Measurements from ENCODE around the gene ECEL1. TPM values are rescaled to one million over a fixed set of nuclear protein-coding genes. Genes with fewer than 3 reads are reported as not detected.
A peak's percentile ranks its signal among the peaks of the same experiment; 100 is the strongest.

The ECEL1 gene
- total and polyA plus RNA-seq, 3 experiments from 2014 or later = not detected

DNA sequence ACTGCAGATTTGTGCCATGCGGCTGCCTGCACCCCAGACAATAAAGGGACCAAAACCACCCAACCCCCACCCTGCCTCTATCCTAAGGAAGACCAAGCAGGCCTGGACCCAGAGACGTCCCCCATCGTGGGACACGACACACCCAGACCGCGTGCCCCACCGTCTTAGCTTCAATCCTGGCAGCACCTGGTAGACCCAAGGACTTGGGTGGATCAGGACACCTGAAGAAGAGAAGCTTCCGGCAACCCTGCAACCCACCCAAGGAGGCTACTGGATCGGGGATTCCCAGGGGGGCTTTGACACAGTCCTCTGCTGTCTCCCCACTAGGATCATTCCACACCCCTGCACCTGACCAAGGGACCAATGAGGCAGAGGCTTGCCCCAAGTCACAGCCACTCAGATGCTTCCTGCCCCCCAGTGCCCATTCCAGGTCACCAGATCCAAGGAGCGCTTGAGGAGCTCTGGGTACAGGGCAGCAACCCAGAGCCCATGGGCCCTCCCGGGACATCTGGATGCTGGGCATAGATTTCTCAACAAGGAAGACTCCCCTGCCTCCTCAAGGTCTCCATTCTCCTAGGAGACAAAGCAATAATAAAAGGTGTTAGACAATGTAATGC lies 28.1 kb downstream of the ECEL1 start:
- Mint-ChIP-seq H3K4me1 (no peaks in the 10 kb centered on the region), H3K36me3 (no peaks in the 10 kb centered on the region), H3K27ac (no peak overlapping the region), H3K4me3 (no peak overlapping the region), H3K9me3 (no peaks in the 10 kb centered on the region), H3K27me3 (peaks cover 12 to 15% of the 10 kb centered on the region in 2 donors)
- Histone ChIP-seq H3K9me3 (ENCODE audit: low read length) (no peaks in the 10 kb centered on the region), H3K27me3 (ENCODE audit: insufficient read depth, low read length, poor library complexity, severe bottlenecking) (no peaks in the 10 kb centered on the region), H3K36me3 (ENCODE audit: insufficient read depth, low read length) (no peaks in the 10 kb centered on the region), H3K4me3 (ENCODE audit: low read length) (no peak overlapping the region), H3K4me1 (ENCODE audit: insufficient read depth, low read length) (no peaks in the 10 kb centered on the region), H3K27ac (ENCODE audit: low read depth, low read length) (no peak overlapping the region)
- peak in 1 of 5 donors; percentile 14 for DNase-seq
- POLR2A ChIA-PET = no interaction called here
- CTCF ChIA-PET = no interaction called here

DNA sequence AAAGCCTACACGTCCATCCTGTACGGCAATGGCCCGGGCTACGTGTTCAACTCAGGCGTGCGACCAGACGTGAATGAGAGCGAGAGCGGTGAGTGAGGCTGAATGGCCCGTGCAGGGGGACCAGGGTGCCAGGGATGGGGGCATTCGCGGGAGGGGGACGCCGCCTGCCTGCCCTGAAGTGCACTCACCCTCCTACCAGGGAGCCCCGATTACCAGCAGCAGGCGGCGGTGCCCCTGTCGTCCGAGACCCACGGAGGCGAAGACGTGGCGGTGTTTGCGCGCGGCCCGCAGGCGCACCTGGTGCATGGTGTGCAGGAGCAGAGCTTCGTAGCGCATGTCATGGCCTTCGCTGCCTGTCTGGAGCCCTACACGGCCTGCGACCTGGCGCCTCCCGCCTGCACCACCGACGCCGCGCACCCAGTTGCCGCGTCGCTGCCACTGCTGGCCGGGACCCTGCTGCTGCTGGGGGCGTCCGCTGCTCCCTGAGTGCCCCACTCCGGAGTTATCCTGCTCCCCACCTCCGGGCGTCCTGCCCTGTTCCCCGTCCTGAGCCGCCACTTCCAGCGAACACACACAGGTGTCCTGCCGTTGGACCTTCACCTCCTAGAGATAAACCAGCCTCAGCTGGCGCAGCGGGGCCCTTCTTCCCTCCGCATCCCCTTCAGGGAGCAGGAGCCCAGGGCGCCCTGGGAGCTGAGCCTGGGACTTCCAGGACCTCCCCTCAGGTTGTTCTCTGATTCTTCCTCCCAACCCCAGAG lies 28.8 kb downstream of the ECEL1 start:
- no peaks in the 10 kb centered on the region for H3K36me3 ChIP-seq (ENCODE audit: insufficient read depth, low read length)
- ChIA-PET CTCF (no interaction called here), POLR2A (no interaction called here)
- no peak overlapping the region for H3K4me3 ChIP-seq (ENCODE audit: low read length)
- no peaks in the 10 kb centered on the region for H3K9me3 Mint-ChIP-seq
- no peak overlapping the region for H3K4me3 Mint-ChIP-seq
- H3K36me3 Mint-ChIP-seq = no peaks in the 10 kb centered on the region
- peaks cover 13 to 18% of the 10 kb centered on the region in 2 donors for H3K27me3 Mint-ChIP-seq
- peak in 1 of 5 donors; percentile 44 for DNase-seq
- H3K27ac Mint-ChIP-seq = no peak overlapping the region
- H3K27me3 ChIP-seq (ENCODE audit: insufficient read depth, low read length, poor library complexity, severe bottlenecking) = no peaks in the 10 kb centered on the region
- no peaks in the 10 kb centered on the region for H3K4me1 Mint-ChIP-seq
- no peaks in the 10 kb centered on the region for H3K9me3 ChIP-seq (ENCODE audit: low read length)
- H3K4me1 ChIP-seq (ENCODE audit: insufficient read depth, low read length) = no peaks in the 10 kb centered on the region
- H3K27ac ChIP-seq (ENCODE audit: low read depth, low read length) = no peak overlapping the region

DNA sequence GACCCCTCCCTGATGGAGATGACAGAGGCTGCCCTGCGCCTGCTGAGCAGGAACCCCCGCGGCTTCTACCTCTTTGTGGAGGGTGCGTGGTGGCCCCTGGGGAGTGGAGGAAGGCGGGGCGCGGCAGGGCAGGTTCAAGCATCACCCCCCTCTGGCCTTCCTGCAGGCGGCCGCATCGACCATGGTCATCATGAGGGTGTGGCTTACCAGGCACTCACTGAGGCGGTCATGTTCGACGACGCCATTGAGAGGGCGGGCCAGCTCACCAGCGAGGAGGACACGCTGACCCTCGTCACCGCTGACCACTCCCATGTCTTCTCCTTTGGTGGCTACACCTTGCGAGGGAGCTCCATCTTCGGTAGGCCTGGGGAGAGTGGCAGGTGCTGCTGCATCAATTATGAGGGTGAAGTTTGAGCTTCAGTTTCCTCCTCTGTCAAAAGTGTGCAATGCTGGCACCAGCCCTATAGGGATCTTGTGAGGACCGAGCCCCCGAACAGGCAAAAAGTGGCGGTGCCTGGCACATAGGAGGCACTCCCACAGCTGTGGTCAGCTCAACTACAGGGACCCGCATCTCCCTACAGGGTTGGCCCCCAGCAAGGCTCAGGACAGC lies 29.5 kb downstream of the ECEL1 start:
- no peaks in the 10 kb centered on the region for H3K4me1 Mint-ChIP-seq
- DNase-seq = peak in 1 of 5 donors; percentile 30
- no peak overlapping the region for H3K4me3 Mint-ChIP-seq
- no peaks in the 10 kb centered on the region for H3K36me3 ChIP-seq (ENCODE audit: insufficient read depth, low read length)
- no peaks in the 10 kb centered on the region for H3K9me3 ChIP-seq (ENCODE audit: low read length)
- H3K27ac ChIP-seq (ENCODE audit: low read depth, low read length) = no peak overlapping the region
- no peaks in the 10 kb centered on the region for H3K4me1 ChIP-seq (ENCODE audit: insufficient read depth, low read length)
- no peak overlapping the region for H3K27ac Mint-ChIP-seq
- no peaks in the 10 kb centered on the region for H3K36me3 Mint-ChIP-seq
- ChIA-PET POLR2A (no interaction called here), CTCF (no interaction called here)
- peaks cover 10 to 18% of the 10 kb centered on the region in 2 donors for H3K27me3 Mint-ChIP-seq
- H3K9me3 Mint-ChIP-seq = no peaks in the 10 kb centered on the region
- no peak overlapping the region for H3K4me3 ChIP-seq (ENCODE audit: low read length)
- H3K27me3 ChIP-seq (ENCODE audit: insufficient read depth, low read length, poor library complexity, severe bottlenecking) = no peaks in the 10 kb centered on the region

DNA sequence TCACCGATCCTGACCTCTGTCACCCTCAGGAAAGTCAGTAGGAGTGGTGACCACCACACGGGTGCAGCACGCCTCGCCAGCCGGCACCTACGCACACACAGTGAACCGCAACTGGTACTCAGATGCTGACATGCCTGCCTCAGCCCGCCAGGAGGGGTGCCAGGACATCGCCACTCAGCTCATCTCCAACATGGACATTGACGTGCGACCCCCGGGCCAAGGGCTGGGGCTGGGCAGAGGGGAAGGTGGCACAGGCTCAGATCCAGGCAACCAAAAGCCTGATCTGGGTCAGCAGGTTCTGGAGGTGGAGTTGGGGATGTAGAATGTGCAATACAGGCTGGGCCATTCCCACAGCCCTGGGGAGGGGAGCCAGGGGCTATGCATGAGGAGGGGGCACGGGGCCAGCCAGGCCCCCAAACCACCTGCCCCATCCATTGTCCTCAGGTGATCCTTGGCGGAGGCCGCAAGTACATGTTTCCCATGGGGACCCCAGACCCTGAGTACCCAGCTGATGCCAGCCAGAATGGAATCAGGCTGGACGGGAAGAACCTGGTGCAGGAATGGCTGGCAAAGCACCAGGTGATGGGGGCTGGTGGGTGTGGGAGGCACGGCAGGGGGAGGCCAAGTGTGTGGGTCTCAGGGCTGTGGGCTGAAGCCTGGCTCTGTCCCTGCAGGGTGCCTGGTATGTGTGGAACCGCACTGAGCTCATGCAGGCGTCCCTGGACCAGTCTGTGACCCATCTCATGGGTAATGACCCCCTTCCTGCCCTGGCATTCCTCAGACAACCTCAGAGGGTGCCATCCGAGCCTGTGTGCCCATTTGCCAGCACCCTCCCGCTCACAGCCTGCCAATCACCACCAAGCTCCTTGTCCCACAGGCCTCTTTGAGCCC lies 30.3 kb downstream of the ECEL1 start:
- peak in 1 of 5 donors; percentile 39 for DNase-seq
- Histone ChIP-seq H3K4me1 (ENCODE audit: insufficient read depth, low read length) (no peaks in the 10 kb centered on the region), H3K27me3 (ENCODE audit: insufficient read depth, low read length, poor library complexity, severe bottlenecking) (no peaks in the 10 kb centered on the region), H3K9me3 (ENCODE audit: low read length) (no peaks in the 10 kb centered on the region), H3K27ac (ENCODE audit: low read depth, low read length) (no peak overlapping the region), H3K4me3 (ENCODE audit: low read length) (no peak overlapping the region), H3K36me3 (ENCODE audit: insufficient read depth, low read length) (no peaks in the 10 kb centered on the region)
- ChIA-PET CTCF (no interaction called here), POLR2A (no interaction called here)
- Mint-ChIP-seq H3K4me1 (no peaks in the 10 kb centered on the region), H3K36me3 (no peaks in the 10 kb centered on the region), H3K27ac (no peak overlapping the region), H3K27me3 (peaks cover 14 to 18% of the 10 kb centered on the region in 2 donors), H3K9me3 (no peaks in the 10 kb centered on the region), H3K4me3 (no peak overlapping the region)

DNA sequence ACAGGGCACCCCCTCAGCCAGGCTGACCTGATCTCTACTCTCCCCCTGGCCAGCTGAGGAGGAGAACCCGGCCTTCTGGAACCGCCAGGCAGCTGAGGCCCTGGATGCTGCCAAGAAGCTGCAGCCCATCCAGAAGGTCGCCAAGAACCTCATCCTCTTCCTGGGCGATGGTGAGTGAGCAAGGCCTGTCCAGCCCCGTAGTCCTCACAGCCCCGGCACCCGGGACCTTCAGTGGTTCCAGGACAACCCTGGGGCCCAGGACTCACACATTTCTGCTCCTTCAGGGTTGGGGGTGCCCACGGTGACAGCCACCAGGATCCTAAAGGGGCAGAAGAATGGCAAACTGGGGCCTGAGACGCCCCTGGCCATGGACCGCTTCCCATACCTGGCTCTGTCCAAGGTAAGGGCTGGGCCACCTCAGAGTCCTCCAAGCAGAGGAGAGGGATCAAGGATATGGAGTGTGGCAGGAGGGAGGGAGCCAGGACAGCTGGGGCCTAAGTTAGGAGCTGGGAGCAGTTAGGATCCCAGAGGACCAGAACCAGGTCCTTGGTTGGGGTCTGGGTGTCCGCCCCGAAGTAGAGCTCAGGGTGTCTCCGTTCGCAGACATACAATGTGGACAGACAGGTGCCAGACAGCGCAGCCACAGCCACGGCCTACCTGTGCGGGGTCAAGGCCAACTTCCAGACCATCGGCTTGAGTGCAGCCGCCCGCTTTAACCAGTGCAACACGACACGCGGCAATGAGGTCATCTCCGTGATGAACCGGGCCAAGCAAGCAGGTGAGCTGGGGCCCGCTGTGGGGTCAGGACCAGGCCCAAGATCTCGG lies 31.1 kb downstream of the ECEL1 start:
- ChIA-PET CTCF (no interaction called here), POLR2A (no interaction called here)
- Mint-ChIP-seq H3K4me3 (no peak overlapping the region), H3K36me3 (no peaks in the 10 kb centered on the region), H3K27ac (no peak overlapping the region), H3K4me1 (no peaks in the 10 kb centered on the region), H3K27me3 (peaks cover 15 to 18% of the 10 kb centered on the region in 2 donors), H3K9me3 (no peaks in the 10 kb centered on the region)
- Histone ChIP-seq H3K4me3 (ENCODE audit: low read length) (no peak overlapping the region), H3K27ac (ENCODE audit: low read depth, low read length) (no peak overlapping the region), H3K27me3 (ENCODE audit: insufficient read depth, low read length, poor library complexity, severe bottlenecking) (no peaks in the 10 kb centered on the region), H3K9me3 (ENCODE audit: low read length) (no peaks in the 10 kb centered on the region), H3K4me1 (ENCODE audit: insufficient read depth, low read length) (no peaks in the 10 kb centered on the region), H3K36me3 (ENCODE audit: insufficient read depth, low read length) (no peaks in the 10 kb centered on the region)
- no peak for DNase-seq

DNA sequence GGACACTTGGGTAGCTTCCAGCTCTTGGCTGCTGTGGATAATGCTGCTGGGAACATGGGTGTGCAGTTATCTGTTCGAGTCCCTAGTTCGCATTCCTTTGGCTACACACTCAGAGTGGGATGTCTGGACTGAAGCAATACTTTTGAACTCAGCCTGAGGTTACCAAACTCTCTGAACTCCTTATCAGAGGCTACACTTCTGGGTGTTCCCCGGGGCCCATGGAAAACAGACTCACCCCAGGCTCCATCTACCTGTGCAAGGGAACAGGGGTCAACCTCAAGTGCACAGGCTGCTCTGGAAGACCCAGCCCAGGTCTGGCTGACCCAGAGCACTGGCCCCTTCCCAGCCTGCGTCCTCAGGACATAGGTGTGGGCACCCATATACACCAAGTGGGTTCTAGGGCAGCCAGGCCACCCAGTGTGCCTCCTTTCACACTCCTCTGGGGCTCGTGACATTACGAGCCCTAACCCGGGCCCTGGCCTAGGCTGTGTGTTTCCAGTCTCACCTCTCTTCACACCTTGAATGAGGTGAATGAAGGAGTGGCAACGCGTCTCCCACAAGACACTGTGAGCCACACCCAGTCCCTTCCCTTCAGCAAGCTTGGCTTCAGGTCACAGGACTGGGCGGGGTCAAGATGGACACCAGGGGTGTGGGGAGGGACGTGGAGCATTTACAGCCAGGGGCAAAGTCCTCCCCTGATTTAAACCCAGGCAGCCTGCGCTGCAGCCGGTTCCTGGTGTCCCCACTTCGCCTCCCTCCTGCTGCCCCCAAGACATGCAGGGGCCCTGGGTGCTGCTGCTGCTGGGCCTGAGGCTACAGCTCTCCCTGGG lies 32.0 kb downstream of the ECEL1 start, which contains the start of gene ALPI:
TSS of gene ALPI (plus strand) at position 728 of the 830 bp plus-strand sequence. CDS start at position 775, 47 bp downstream.
- no peak for DNase-seq
- ChIA-PET CTCF (no interaction called here), POLR2A (no interaction called here)
- Histone ChIP-seq H3K27me3 (ENCODE audit: insufficient read depth, low read length, poor library complexity, severe bottlenecking) (no peaks in the 10 kb centered on the region), H3K4me1 (ENCODE audit: insufficient read depth, low read length) (no peaks in the 10 kb centered on the region), H3K27ac (ENCODE audit: low read depth, low read length) (no peak within 1 kb of the TSS), H3K4me3 (ENCODE audit: low read length) (no peak within 1 kb of the TSS), H3K9me3 (ENCODE audit: low read length) (no peaks in the 10 kb centered on the region), H3K36me3 (ENCODE audit: insufficient read depth, low read length) (no peaks in the 10 kb centered on the region)
- Mint-ChIP-seq H3K9me3 (no peaks in the 10 kb centered on the region), H3K4me3 (no peak within 1 kb of the TSS), H3K27ac (no peak within 1 kb of the TSS), H3K4me1 (no peaks in the 10 kb centered on the region), H3K27me3 (peaks cover 15 to 18% of the 10 kb centered on the region in 2 donors), H3K36me3 (no peaks in the 10 kb centered on the region)

DNA sequence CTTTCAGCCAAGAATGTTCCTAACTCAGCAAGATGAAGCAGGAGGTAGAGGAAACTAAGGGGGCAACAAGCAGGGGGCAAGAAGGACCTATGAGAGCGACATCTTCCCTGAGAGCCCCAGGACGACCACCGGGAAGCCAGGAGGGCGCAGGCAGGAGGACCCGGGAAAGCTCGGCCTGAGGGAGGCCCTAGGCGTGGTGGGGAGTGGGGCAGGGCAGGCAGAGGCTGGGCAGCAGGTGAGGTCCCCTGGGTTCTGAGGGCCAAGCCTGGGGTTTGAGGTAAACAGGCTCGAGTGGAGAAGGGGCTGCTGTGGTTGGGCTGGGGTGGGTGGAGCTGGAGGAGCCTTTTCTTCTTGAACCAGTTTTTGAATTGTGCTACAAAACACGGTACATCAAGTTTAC lies 33.0 kb downstream of the ECEL1 start:
- H3K9me3 ChIP-seq (ENCODE audit: low read length) = no peaks in the 10 kb centered on the region
- H3K27ac Mint-ChIP-seq = peak overlapping the region in 1 of 8 donors; percentile 14
- no peak for DNase-seq
- POLR2A ChIA-PET = no interaction called here
- no peak overlapping the region for H3K27ac ChIP-seq (ENCODE audit: low read depth, low read length)
- no peaks in the 10 kb centered on the region for H3K9me3 Mint-ChIP-seq
- no peaks in the 10 kb centered on the region for H3K36me3 Mint-ChIP-seq
- no peaks in the 10 kb centered on the region for H3K36me3 ChIP-seq (ENCODE audit: insufficient read depth, low read length)
- no peak overlapping the region for H3K4me3 Mint-ChIP-seq
- H3K4me1 ChIP-seq (ENCODE audit: insufficient read depth, low read length) = no peaks in the 10 kb centered on the region
- no peaks in the 10 kb centered on the region for H3K27me3 ChIP-seq (ENCODE audit: insufficient read depth, low read length, poor library complexity, severe bottlenecking)
- H3K27me3 Mint-ChIP-seq = peaks cover 13 to 18% of the 10 kb centered on the region in 2 donors
- no peak overlapping the region for H3K4me3 ChIP-seq (ENCODE audit: low read length)
- CTCF ChIA-PET = no interaction called here
- H3K4me1 Mint-ChIP-seq = no peaks in the 10 kb centered on the region

Measured in CD8-positive, alpha-beta memory T cell (primary cell).